Neuronal stem cell (in vitro differentiated cells): ENCODE results near the gene IDUA.

ENCODE experiments used
- DNase-seq: peaks from one replicate; pipeline ENCODE4 v3.0.0-alpha.2; 2013; ENCODE audit warnings: low spot score
- H2AFZ ChIP-seq: one replicate; pipeline ENCODE4 v1.6.1; 2013; ENCODE audit warnings: mild to moderate bottlenecking, low read length, inconsistent platforms
- H2AK5ac ChIP-seq: 2 replicates; pipeline ENCODE4 v1.6.1; 2013; ENCODE audit warnings: low read depth, mild to moderate bottlenecking, inconsistent platforms, low read length, moderate library complexity, mixed read lengths
- H2BK120ac ChIP-seq: 2 replicates; pipeline ENCODE4 v1.6.1; 2013; ENCODE audit warnings: low read depth, mild to moderate bottlenecking, inconsistent platforms, low read length, moderate library complexity, mixed read lengths
- H2BK12ac ChIP-seq: one replicate; pipeline ENCODE4 v1.6.1; 2013; ENCODE audit warnings: low read length, inconsistent platforms
- H2BK15ac ChIP-seq: 2 replicates; pipeline ENCODE4 v1.6.1; 2013; ENCODE audit warnings: mild to moderate bottlenecking, low read length, inconsistent platforms, mixed read lengths
- H2BK5ac ChIP-seq: one replicate; pipeline ENCODE4 v1.6.1; 2013; ENCODE audit warnings: inconsistent platforms, mild to moderate bottlenecking, low read length, moderate library complexity
- H3K14ac ChIP-seq: one replicate; pipeline ENCODE4 v1.6.1; 2013; ENCODE audit warnings: low read length, inconsistent platforms
- H3K18ac ChIP-seq: 2 replicates; pipeline ENCODE4 v1.6.1; 2013; ENCODE audit warnings: low read length, inconsistent platforms
- H3K23ac ChIP-seq: 2 replicates; pipeline ENCODE4 v1.6.1; 2013; ENCODE audit warnings: low read depth, mild to moderate bottlenecking, mixed read lengths, low read length, inconsistent platforms; ENCODE audit not compliant: poor library complexity
- H3K27ac ChIP-seq: replicated peaks from 3 replicates; pipeline ENCODE4 v1.5.1; 2013; ENCODE audit warnings: low read length, inconsistent platforms
- H3K27me3 ChIP-seq, 3 experiments: 2 replicates each; pipeline ENCODE4 v1.6.1; 2013; ENCODE audit warnings: low read length in 3 of 3, mild to moderate bottlenecking in 2 of 3, inconsistent platforms in 1 of 3, low read depth in 1 of 3, mixed read lengths in 1 of 3, moderate library complexity in 1 of 3; ENCODE audit not compliant: control insufficient read depth in 3 of 3, insufficient read depth in 3 of 3
- H3K36me3 ChIP-seq, 2 donors: replicated peaks in 1 of 2; 2 replicates each; pipeline ENCODE4 v1.6.1; 2013; ENCODE audit warnings: low read length in 2 of 2; ENCODE audit not compliant: control insufficient read depth in 2 of 2, insufficient read depth in 2 of 2
- H3K4ac ChIP-seq: 2 replicates; pipeline ENCODE4 v1.6.1; 2013; ENCODE audit warnings: inconsistent platforms, mild to moderate bottlenecking, low read length, moderate library complexity
- H3K4me1 ChIP-seq, 2 donors: 1 replicate in 1 of 2; 2 replicates in 1 of 2; pipeline ENCODE4 v1.6.1; 2013; ENCODE audit warnings: low read length in 2 of 2, low read depth in 1 of 2; ENCODE audit not compliant: control insufficient read depth in 2 of 2, insufficient read depth in 1 of 2
- H3K4me2 ChIP-seq: one replicate; pipeline ENCODE4 v1.6.1; 2013; ENCODE audit warnings: mild to moderate bottlenecking, low read length, inconsistent platforms; ENCODE audit not compliant: insufficient read depth, poor library complexity, severe bottlenecking
- H3K4me3 ChIP-seq, 2 donors: 2 replicates each; pipeline ENCODE4 v1.5.1; 2013; ENCODE audit warnings: low read length in 2 of 2, mild to moderate bottlenecking in 2 of 2, inconsistent platforms in 1 of 2, moderate library complexity in 1 of 2
- H3K79me1 ChIP-seq: one replicate; pipeline ENCODE4 v1.6.1; 2013; ENCODE audit warnings: low read depth, mild to moderate bottlenecking, inconsistent platforms, low read length, moderate library complexity
- H3K9ac ChIP-seq: one replicate; pipeline ENCODE4 v1.6.1; 2013; ENCODE audit warnings: mild to moderate bottlenecking, low read depth, low read length, inconsistent platforms; ENCODE audit not compliant: poor library complexity
- H3K9me3 ChIP-seq, 2 donors: replicated peaks in 1 of 2; 2 replicates each; pipeline versions ENCODE3 to v1.6.1; 2013; ENCODE audit warnings: low read length in 2 of 2, mild to moderate bottlenecking in 2 of 2, inconsistent platforms in 1 of 2, low read depth in 1 of 2, mixed read lengths in 1 of 2, moderate library complexity in 1 of 2; ENCODE audit not compliant: control insufficient read depth in 2 of 2, insufficient read depth in 1 of 2
- H4K8ac ChIP-seq: one replicate; pipeline ENCODE4 v1.6.1; 2013; ENCODE audit warnings: low read depth, mild to moderate bottlenecking, inconsistent platforms, low read length, moderate library complexity
- H4K91ac ChIP-seq: one replicate; pipeline ENCODE4 v1.6.1; 2013; ENCODE audit warnings: low read length, low read depth, mild to moderate bottlenecking, inconsistent platforms; ENCODE audit not compliant: poor library complexity
- WGBS, 2 donors: extraction: QIAGEN DNeasy Blood & Tissue Kit; methylation state at CpG; one replicate each; pipeline ENCODE4 v1.1.7; 2013; ENCODE audit warnings: missing lambda C conversion rate in 2 of 2, mixed read lengths in 1 of 2; ENCODE audit not compliant: insufficient read length in 2 of 2, insufficient replicate concordance in 1 of 2; ENCODE audit errors: extremely low coverage in 2 of 2; 5-methylcytosine and 5-hydroxymethylcytosine counted together

IDUA gene

GRCh38 chr4:1004557-1005485 is 18.0 kb downstream of the IDUA start:
- Histone ChIP-seq H3K4me1 (peaks cover 7 to 11% of the 10 kb centered on the region in 2 donors), H3K4me3 (no peak overlapping the region), H4K8ac (no peak overlapping the region), H3K9me3 (peaks cover 4% of the 10 kb centered on the region in 2 donors), H3K18ac (no peak overlapping the region), H2BK15ac (peak overlapping the region; percentile 5), H3K4ac (no peak overlapping the region), H3K9ac (no peak overlapping the region), H2BK5ac (no peak overlapping the region), H3K27me3 (peaks cover 29 to 89% (median 81%) of the 10 kb centered on the region in 3 experiments), H2BK120ac (no peak overlapping the region), H2AK5ac (peak overlapping the region; percentile 2), H4K91ac (no peak overlapping the region), H3K4me2 (no peak overlapping the region), H2AFZ (no peak overlapping the region), H3K23ac (no peak overlapping the region), H3K14ac (no peak overlapping the region), H3K79me1 (no peaks in the 10 kb centered on the region), H3K36me3 (no peaks in the 10 kb centered on the region), H2BK12ac (no peak overlapping the region), H3K27ac (no peak overlapping the region)
- WGBS, 2 donors: no CpG with 5 or more reads among the region's 25 CpGs
- no peak for DNase-seq

- peaks cover 0 to 4% of the 10 kb centered on the region in 2 donors for H3K9me3 ChIP-seq
- peaks cover 8 to 19% of the 10 kb centered on the region in 2 donors for H3K4me1 ChIP-seq
- no CpG with 5 or more reads among the region's 5 CpGs for WGBS, 2 donors
These were observed 20.0 kb downstream of the IDUA start for GRCh38 chr4:1006856-1007255.

GRCh38 chr4:1008840-1009541 is 22.1 kb downstream of the IDUA start:
- Histone ChIP-seq H3K4me3 (peak overlapping the region; percentile 46 to 75), H3K4me1 (peaks cover 18 to 23% of the 10 kb centered on the region in 2 donors), H2AFZ (peak overlapping the region; percentile 95), H3K4ac (no peak overlapping the region), H3K9ac (peak overlapping the region; percentile 89), H3K79me1 (peaks cover 5% of the 10 kb centered on the region), H3K36me3 (peaks cover 7 to 14% of the 10 kb centered on the region in 2 donors), H3K4me2 (peak overlapping the region; percentile 83), H3K18ac (peak overlapping the region; percentile 84), H3K23ac (peak overlapping the region; percentile 8), H3K14ac (no peak overlapping the region), H2BK12ac (no peak overlapping the region), H4K8ac (no peak overlapping the region), H4K91ac (no peak overlapping the region), H3K27me3 (peaks cover 13 to 61% (median 53%) of the 10 kb centered on the region in 3 experiments), H2AK5ac (no peak overlapping the region), H2BK15ac (peak overlapping the region; percentile 35), H3K9me3 (peaks cover 0 to 4% of the 10 kb centered on the region in 2 donors), H2BK120ac (no peak overlapping the region), H2BK5ac (no peak overlapping the region), H3K27ac (no peak overlapping the region)
- no peak for DNase-seq
- WGBS, 2 donors: no CpG with 5 or more reads among the region's 36 CpGs

More at GRCh38 chr4:1006856-1007255, 20.0 kb downstream of the IDUA start:
- H3K4ac ChIP-seq: no peak overlapping the region
- no peak overlapping the region for H3K4me3 ChIP-seq
- H3K18ac ChIP-seq: no peak overlapping the region
- no peaks in the 10 kb centered on the region for H3K36me3 ChIP-seq
- H3K27ac ChIP-seq: no peak overlapping the region
- no peak overlapping the region for H2AFZ ChIP-seq
- no peak overlapping the region for H4K8ac ChIP-seq
- H2BK5ac ChIP-seq: no peak overlapping the region
- no peak overlapping the region for H2BK15ac ChIP-seq
- no peak overlapping the region for H4K91ac ChIP-seq
- no peak overlapping the region for H2BK120ac ChIP-seq
- no peak overlapping the region for H3K14ac ChIP-seq
- H2BK12ac ChIP-seq: no peak overlapping the region
- DNase-seq: no peak
- H3K27me3 ChIP-seq: peaks cover 30 to 81% (median 74%) of the 10 kb centered on the region in 3 experiments
- H2AK5ac ChIP-seq: no peak overlapping the region
- no peak overlapping the region for H3K23ac ChIP-seq
- H3K9ac ChIP-seq: no peak overlapping the region
- H3K4me2 ChIP-seq: no peak overlapping the region
- H3K79me1 ChIP-seq: no peaks in the 10 kb centered on the region
